ENCODE data around the gene CCDC142. TPM values are rescaled to one million over a fixed set of nuclear protein-coding genes. Genes with fewer than 3 reads are reported as not detected.
A peak's percentile ranks its signal among the peaks of the same experiment; 100 is the strongest.

Gene CCDC142
- total RNA-seq, 1 experiment from 2014 or later, result 24.2 TPM

DNA sequence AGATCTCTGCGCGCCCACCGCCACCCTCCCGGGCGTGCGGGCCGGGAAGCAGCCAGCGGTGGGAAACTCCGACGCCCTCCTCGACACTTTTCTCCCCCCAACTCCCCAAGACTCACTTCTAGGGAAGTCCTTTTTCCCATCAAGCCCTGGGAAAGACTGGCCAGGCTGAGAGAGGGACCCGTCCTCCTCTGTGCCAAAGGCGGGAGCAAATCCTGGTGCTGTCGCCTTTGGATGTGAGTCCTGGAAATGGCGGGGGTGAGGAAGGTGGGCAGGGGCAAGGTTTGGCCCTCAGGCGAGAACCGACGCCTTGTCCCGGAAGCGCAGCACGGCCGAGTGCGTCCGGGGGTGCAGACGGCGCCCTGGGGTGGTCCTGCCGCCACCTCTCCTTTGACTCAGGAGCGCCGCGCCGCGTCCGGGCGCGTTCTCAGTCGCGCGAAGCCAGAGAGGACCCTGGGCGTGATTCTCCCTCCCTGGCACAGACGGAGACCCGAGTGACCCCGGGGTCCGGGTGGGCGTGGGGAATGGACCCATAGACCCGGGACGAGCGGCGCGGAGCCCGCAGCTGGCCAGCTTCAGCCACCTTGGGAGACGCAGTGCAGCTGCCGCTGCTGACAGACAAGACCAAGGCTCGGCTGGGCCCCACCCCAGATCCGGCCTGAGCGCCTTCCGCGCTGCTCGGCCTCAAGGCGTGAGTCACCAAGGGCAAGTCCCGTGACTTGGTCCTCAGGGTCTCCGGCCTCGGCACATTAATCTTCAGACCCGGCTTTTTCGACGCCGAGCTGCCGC is 20.1 kb upstream of the CCDC142 start:
- H3K4me3 ChIP-seq (ENCODE audit: low read depth in 2 of 2, low read length in 2 of 2), result peak overlapping the region; percentile 86 to 94
- TF ChIP-seq SIN3A (IDR thresholded peaks at IDR 0.05; ENCODE audit: borderline replicate concordance, insufficient read depth, low read depth, low read length) (0 out of 2 replicates have a peak, but pooled peaks have one; percentile 76), TCF7L2 (IDR thresholded peaks at IDR 0.05; ENCODE audit: low read depth, low read length) (peak; percentile 61; the same call in 1 of the 2 replicates), POLR2AphosphoS5 (IDR thresholded peaks at IDR 0.05; ENCODE audit: low read depth, low read length) (peak; percentile 85)
- TF ChIP-seq, protein P1, sequence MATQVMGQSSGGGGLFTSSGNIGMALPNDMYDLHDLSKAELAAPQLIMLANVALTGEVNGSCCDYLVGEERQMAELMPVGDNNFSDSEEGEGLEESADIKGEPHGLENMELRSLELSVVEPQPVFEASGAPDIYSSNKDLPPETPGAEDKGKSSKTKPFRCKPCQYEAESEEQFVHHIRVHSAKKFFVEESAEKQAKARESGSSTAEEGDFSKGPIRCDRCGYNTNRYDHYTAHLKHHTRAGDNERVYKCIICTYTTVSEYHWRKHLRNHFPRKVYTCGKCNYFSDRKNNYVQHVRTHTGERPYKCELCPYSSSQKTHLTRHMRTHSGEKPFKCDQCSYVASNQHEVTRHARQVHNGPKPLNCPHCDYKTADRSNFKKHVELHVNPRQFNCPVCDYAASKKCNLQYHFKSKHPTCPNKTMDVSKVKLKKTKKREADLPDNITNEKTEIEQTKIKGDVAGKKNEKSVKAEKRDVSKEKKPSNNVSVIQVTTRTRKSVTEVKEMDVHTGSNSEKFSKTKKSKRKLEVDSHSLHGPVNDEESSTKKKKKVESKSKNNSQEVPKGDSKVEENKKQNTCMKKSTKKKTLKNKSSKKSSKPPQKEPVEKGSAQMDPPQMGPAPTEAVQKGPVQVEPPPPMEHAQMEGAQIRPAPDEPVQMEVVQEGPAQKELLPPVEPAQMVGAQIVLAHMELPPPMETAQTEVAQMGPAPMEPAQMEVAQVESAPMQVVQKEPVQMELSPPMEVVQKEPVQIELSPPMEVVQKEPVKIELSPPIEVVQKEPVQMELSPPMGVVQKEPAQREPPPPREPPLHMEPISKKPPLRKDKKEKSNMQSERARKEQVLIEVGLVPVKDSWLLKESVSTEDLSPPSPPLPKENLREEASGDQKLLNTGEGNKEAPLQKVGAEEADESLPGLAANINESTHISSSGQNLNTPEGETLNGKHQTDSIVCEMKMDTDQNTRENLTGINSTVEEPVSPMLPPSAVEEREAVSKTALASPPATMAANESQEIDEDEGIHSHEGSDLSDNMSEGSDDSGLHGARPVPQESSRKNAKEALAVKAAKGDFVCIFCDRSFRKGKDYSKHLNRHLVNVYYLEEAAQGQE (IDR thresholded peaks at IDR 0.05; ENCODE audit: insufficient read depth in 1 of 2, low read depth in 2 of 2, low read length in 1 of 2), result 0 out of 4 replicates have a peak, but pooled peaks of 1 of the 2 experiments have one; percentile 4
- TF ChIP-seq, protein P2, sequence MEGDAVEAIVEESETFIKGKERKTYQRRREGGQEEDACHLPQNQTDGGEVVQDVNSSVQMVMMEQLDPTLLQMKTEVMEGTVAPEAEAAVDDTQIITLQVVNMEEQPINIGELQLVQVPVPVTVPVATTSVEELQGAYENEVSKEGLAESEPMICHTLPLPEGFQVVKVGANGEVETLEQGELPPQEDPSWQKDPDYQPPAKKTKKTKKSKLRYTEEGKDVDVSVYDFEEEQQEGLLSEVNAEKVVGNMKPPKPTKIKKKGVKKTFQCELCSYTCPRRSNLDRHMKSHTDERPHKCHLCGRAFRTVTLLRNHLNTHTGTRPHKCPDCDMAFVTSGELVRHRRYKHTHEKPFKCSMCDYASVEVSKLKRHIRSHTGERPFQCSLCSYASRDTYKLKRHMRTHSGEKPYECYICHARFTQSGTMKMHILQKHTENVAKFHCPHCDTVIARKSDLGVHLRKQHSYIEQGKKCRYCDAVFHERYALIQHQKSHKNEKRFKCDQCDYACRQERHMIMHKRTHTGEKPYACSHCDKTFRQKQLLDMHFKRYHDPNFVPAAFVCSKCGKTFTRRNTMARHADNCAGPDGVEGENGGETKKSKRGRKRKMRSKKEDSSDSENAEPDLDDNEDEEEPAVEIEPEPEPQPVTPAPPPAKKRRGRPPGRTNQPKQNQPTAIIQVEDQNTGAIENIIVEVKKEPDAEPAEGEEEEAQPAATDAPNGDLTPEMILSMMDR (IDR thresholded peaks at IDR 0.05), result peak; percentile 85
- intact Hi-C loops (cut with micrococcal nuclease; ENCODE audit: unreplicated experiment), result loop anchor here (10.0 kb wide), 1 partner anchor 82 kb away; no protein-coding TSS in a partner anchor
- H3K27ac ChIP-seq (ENCODE audit: low read length), result peak overlapping the region; percentile 98
- H3K36me3 ChIP-seq (ENCODE audit: control insufficient read depth, insufficient read depth, low read length), result peaks cover 2% of the 10 kb centered on the region
- peak; percentile 56 for ATAC-seq
- H3K9me3 ChIP-seq (ENCODE audit: control insufficient read depth, insufficient read depth, low read depth, low read length), result no peaks in the 10 kb centered on the region
- H3K27me3 ChIP-seq (ENCODE audit: control insufficient read depth, insufficient read depth, low read length), result no peaks in the 10 kb centered on the region
- BruUV-seq (replicated peaks), result no TSS peak
- H3K4me1 ChIP-seq (ENCODE audit: control insufficient read depth, insufficient read depth, low read length), result peaks cover 55% of the 10 kb centered on the region
- in situ Hi-C loops (cut with HindIII; ENCODE audit: low pct_unique_long_range_greater_than_20kb, low sequenced_read_pairs), result no loop called here
- ChIA-PET CTCF (interaction anchor here (0.6 kb wide), 1 partner anchor 82 kb away, joined by 7 read pairs; no protein-coding TSS in a partner anchor), POLR2A (no interaction called here)
- no peak for DNase-seq (ENCODE audit: low read depth, low spot score)

- Histone ChIP-seq H3K9me3 (ENCODE audit: control insufficient read depth, insufficient read depth, low read depth, low read length) (no peaks in the 10 kb centered on the region), H3K4me1 (ENCODE audit: control insufficient read depth, insufficient read depth, low read length) (peaks cover 55% of the 10 kb centered on the region), H3K4me3 (ENCODE audit: low read depth in 2 of 2, low read length in 2 of 2) (peak overlapping the region; percentile 86 to 94), H3K27ac (ENCODE audit: low read length) (peak overlapping the region; percentile 98), H3K27me3 (ENCODE audit: control insufficient read depth, insufficient read depth, low read length) (no peaks in the 10 kb centered on the region), H3K36me3 (ENCODE audit: control insufficient read depth, insufficient read depth, low read length) (no peaks in the 10 kb centered on the region; the same call in 1 of the 2 replicates)
- TF ChIP-seq, protein P2 (IDR thresholded peaks at IDR 0.05), result no peak
- TF ChIP-seq, protein P1 (IDR thresholded peaks at IDR 0.05; ENCODE audit: insufficient read depth in 1 of 2, low read depth in 2 of 2, low read length in 1 of 2), result 0 out of 4 replicates have a peak, but pooled peaks of 1 of the 2 experiments have one; percentile 25
- no peak for TF ChIP-seq POLR2AphosphoS5 (IDR thresholded peaks at IDR 0.05; ENCODE audit: low read depth, low read length)
- no TSS peak for BruUV-seq (replicated peaks)
- no peak for DNase-seq (ENCODE audit: low read depth, low spot score)
- intact Hi-C loops (cut with micrococcal nuclease; ENCODE audit: unreplicated experiment), result loop anchor here (10.0 kb wide), 1 partner anchor 83 kb away; no protein-coding TSS in a partner anchor
- CTCF ChIA-PET, result interaction anchor here (0.9 kb wide), 1 partner anchor 84 kb away, joined by 3 read pairs; no protein-coding TSS in a partner anchor
- POLR2A ChIA-PET, result no interaction called here
- in situ Hi-C loops (cut with HindIII; ENCODE audit: low pct_unique_long_range_greater_than_20kb, low sequenced_read_pairs), result no loop called here
- ATAC-seq, result no peak
Measured at GRCh38 chr2:74502147-74502719, 19.4 kb upstream of the CCDC142 start.
